Vagina (tissue), 2 donors: ENCODE results near the gene DBT.

Experiments used
- CTCF ChIP-seq, 3 experiments: fragments of 450-650 bp in 2 of 3; fragments of 200-600 bp in 1 of 3; sonication (generic) in 1 of 3; IDR thresholded peaks; one replicate each; pipeline ENCODE4 v1.5.1; 2017 to 2019; ENCODE audit warnings: antibody characterized with exemption in 3 of 3, mild to moderate bottlenecking in 2 of 3, moderate library complexity in 2 of 3
- POLR2AphosphoS5 ChIP-seq, 2 donors: sonication (generic); formaldehyde crosslinking; IDR thresholded peaks; one replicate each; pipeline ENCODE4 v1.9.0; 2017; ENCODE audit warnings: antibody characterized with exemption in 2 of 2, mild to moderate bottlenecking in 2 of 2, low read depth in 1 of 2; ENCODE audit not compliant: insufficient read depth in 1 of 2

- TF ChIP-seq CTCF (IDR thresholded peaks at IDR 0.05) (no peak), POLR2AphosphoS5 (IDR thresholded peaks at IDR 0.05; ENCODE audit: insufficient read depth in 1 of 2, low read depth in 1 of 2) (no peak)
Measured at GRCh38 chr1:100246738-100247137, 2.9 kb downstream of the DBT start.
